Prostate gland (tissue), 2 donors: ENCODE measurements around the gene ITSN1.

ENCODE experiments used
- CTCF ChIP-seq, 4 experiments: fragments of 200-600 bp in 2 of 4; fragments of 450-650 bp in 2 of 4; sonication (generic) in 2 of 4; IDR thresholded peaks; 1 replicate in 3 of 4; 2 replicates in 1 of 4; pipeline ENCODE4 v1.5.1; 2016 to 2019; ENCODE audit warnings: antibody characterized with exemption in 4 of 4, mild to moderate bottlenecking in 2 of 4, moderate library complexity in 2 of 4
- POLR2A ChIP-seq: fragments of 450-650 bp; IDR thresholded peaks from one replicate; pipeline ENCODE4 v1.6.1; 2016; ENCODE audit warnings: antibody characterized with exemption, mild to moderate bottlenecking
- POLR2AphosphoS5 ChIP-seq: sonication (generic); formaldehyde crosslinking; IDR thresholded peaks from one replicate; pipeline ENCODE4 v1.6.1; 2017; ENCODE audit warnings: antibody characterized with exemption

GRCh38 chr21:33817663-33818451, 175.6 kb downstream of the ITSN1 start:
- no peak for TF ChIP-seq CTCF (IDR thresholded peaks at IDR 0.05)
- TF ChIP-seq POLR2AphosphoS5, result no peak
- TF ChIP-seq POLR2A, result no peak
